A549 (cell line): ENCODE measurements around the gene ABLIM1. TPM values are rescaled to one million over a fixed set of nuclear protein-coding genes. Genes with fewer than 3 reads are reported as not detected.

Experiments used
- ATAC-seq, 2 experiments: fragments of 200-7000 bp in 1 of 2; fragments of >200 bp in 1 of 2; cut with Nextera tagmentation in 1 of 2; cut with Tn5 transposase in 1 of 2; 3 replicates each; pipeline versions ENCODE4 v1.8.0 to v1.9.1; 2018 to 2020; ENCODE audit warnings: mild to moderate bottlenecking in 1 of 2, moderate library complexity in 1 of 2
- CTCF ChIA-PET: fragments of 300-600 bp; sonication (Branson Sonifier 250); formaldehyde crosslinking; extraction: SDS; loops from one replicate; lab custom pipeline; 2021; ENCODE audit warnings: antibody characterized with exemption, inconsistent platforms; lab: Yijun Ruan, JAX
- POLR2A ChIA-PET: fragments of 350-600 bp; formaldehyde crosslinking; extraction: SDS; loops from one replicate; lab custom pipeline; 2021; ENCODE audit warnings: antibody characterized with exemption, inconsistent platforms; lab: Yijun Ruan, JAX
- DNase-seq, 2 experiments: peaks; one replicate each; pipeline versions ENCODE4 v3.0.0 to v3.0.0-alpha.2; 2011 to 2016; ENCODE audit warnings: low read depth in 1 of 2, low spot score in 1 of 2
- FAIRE-seq: peaks from 2 replicates; lab custom pipeline; 2011; peaks lifted over from hg19 to GRCh38; lab: Jason Lieb, UNC
- H3K27ac ChIP-seq, 2 experiments: fragments of >200 bp; sonication (Bioruptor Twin); formaldehyde crosslinking; 3 replicates each; pipeline ENCODE4 v1.5.1; 2016 to 2017
- H3K4me1 ChIP-seq: fragments of >200 bp; sonication (Bioruptor Twin); formaldehyde crosslinking; 3 replicates; pipeline ENCODE4 v1.6.1; 2016
- H3K4me2 ChIP-seq: fragments of >200 bp; sonication (Bioruptor Twin); formaldehyde crosslinking; 3 replicates; pipeline ENCODE4 v1.6.1; 2016
- H3K4me3 ChIP-seq: fragments of >200 bp; sonication (Bioruptor Twin); formaldehyde crosslinking; 3 replicates; pipeline ENCODE4 v1.5.1; 2016
- H3K9me3 ChIP-seq: fragments of >200 bp; sonication (Bioruptor Twin); formaldehyde crosslinking; 3 replicates; pipeline ENCODE4 v1.6.1; 2016
- ATOH8 ChIP-seq: fragments of 250-450 bp; sonication (Bioruptor Pico); IDR thresholded peaks from 2 replicates; pipeline ENCODE4 v1.5.0; 2020; ENCODE audit warnings: low read depth, mild to moderate bottlenecking, moderate library complexity
- CBX8 ChIP-seq: fragments of 200-600 bp; sonication (generic); IDR thresholded peaks from 2 replicates; pipeline ENCODE4 v1.6.1; 2016
- FOSL2 ChIP-seq, 2 experiments: fragments of 450-650 bp in 1 of 2; fragments of >200 bp in 1 of 2; sonication (Bioruptor Twin) in 1 of 2; formaldehyde crosslinking; IDR thresholded peaks; 2 replicates each; pipeline versions ENCODE4 v1.5.0 to v1.6.1; 2016 to 2020; ENCODE audit warnings: mild to moderate bottlenecking in 1 of 2, moderate library complexity in 1 of 2
- GATA3 ChIP-seq: IDR thresholded peaks from 2 replicates; pipeline ENCODE4 v1.6.1; 2012; ENCODE audit warnings: borderline replicate concordance
- HDAC2 ChIP-seq: fragments of 200-600 bp; sonication (generic); IDR thresholded peaks from 2 replicates; pipeline ENCODE4 v1.6.1; 2016
- KDM1A ChIP-seq: fragments of 200-600 bp; sonication (generic); IDR thresholded peaks from 2 replicates; pipeline ENCODE4 v1.6.1; 2016; ENCODE audit warnings: low read depth, mild to moderate bottlenecking
- MAZ ChIP-seq: fragments of 150-350 bp; IDR thresholded peaks from 2 replicates; pipeline ENCODE4 v1.6.1; 2014; ENCODE audit warnings: antibody characterized with exemption, low read depth, low read length, borderline replicate concordance
- MYC ChIP-seq: IDR thresholded peaks from 2 replicates; pipeline ENCODE4 v1.6.1; 2012; ENCODE audit warnings: mild to moderate bottlenecking, inconsistent platforms, low read length, improper control_type of control experiment, borderline replicate concordance
- NFE2L2 ChIP-seq: fragments of 150-350 bp; conservative IDR thresholded peaks from 2 replicates; pipeline ENCODE4 v1.6.1; 2014; ENCODE audit warnings: low read length
- PBX3 ChIP-seq: IDR thresholded peaks from 2 replicates; pipeline ENCODE4 v1.6.1; 2012
- POLR2AphosphoS2 ChIP-seq: conservative IDR thresholded peaks from 2 replicates; pipeline ENCODE4 v1.6.1; 2012; ENCODE audit warnings: low read length, improper control_type of control experiment, inconsistent platforms
- RARB ChIP-seq: fragments of 250-450 bp; sonication (Bioruptor Pico); IDR thresholded peaks from 2 replicates; pipeline ENCODE4 v1.8.0; 2021; ENCODE audit warnings: mild to moderate bottlenecking, moderate library complexity
- REST ChIP-seq: fragments of 200-600 bp; sonication (generic); IDR thresholded peaks from 2 replicates; pipeline ENCODE4 v1.6.1; 2016; ENCODE audit warnings: antibody characterized with exemption, mild to moderate bottlenecking, moderate library complexity
- RFX5 ChIP-seq: fragments of 450-650 bp; IDR thresholded peaks from 2 replicates; pipeline ENCODE4 v1.7.1; 2014; ENCODE audit warnings: antibody characterized with exemption, mild to moderate bottlenecking, moderate library complexity
- TFCP2L1 ChIP-seq: fragments of 250-450 bp; sonication (Bioruptor Pico); IDR thresholded peaks from 2 replicates; pipeline ENCODE4 v1.5.0; 2021; ENCODE audit warnings: mild to moderate bottlenecking
- USF2 ChIP-seq: fragments of 450-650 bp; IDR thresholded peaks from 2 replicates; pipeline ENCODE4 v1.6.1; 2014; ENCODE audit warnings: antibody characterized with exemption
- ZNF302 ChIP-seq: fragments of 250-450 bp; sonication (Bioruptor Pico); IDR thresholded peaks from 2 replicates; pipeline ENCODE4 v1.9.0; 2021; ENCODE audit warnings: inconsistent platforms, mild to moderate bottlenecking, moderate library complexity
- WGBS: methylation state at CpG from one replicate; pipeline ENCODE4 v1.1.6; 2017; ENCODE audit errors: missing lambda C conversion rate; 5-methylcytosine and 5-hydroxymethylcytosine counted together
- polyA plus RNA-seq, 4 experiments: library from polyadenylated mRNA; depleted of rRNA in 3 of 4; stranded (reverse); fragments of >200 nt; fragmentation: RNase III in 1 of 4; extraction: RNeasy Plus Mini Kit Qiagen cat#74134 plus additional on column Dnase treatment in 1 of 4; gene quantifications; 2 replicates in 3 of 4; 3 replicates in 1 of 4; pipeline ENCODE4 v1.2.3, GENCODE V29; 2011 to 2017

Gene ABLIM1
- polyA plus RNA-seq, 2 of the 4 experiments (the other 2 are of a cell fraction): 21.4 to 70.2 TPM

GRCh38 chr10:114669648-114670047 is 11.6 kb upstream of the ABLIM1 start:
- FAIRE-seq (no peak), DNase-seq (no peak), ATAC-seq (no peak)
- H3K4me1 ChIP-seq: peaks cover 12% of the 10 kb centered on the region
- CTCF ChIA-PET: interaction anchor here (2.0 kb wide), 1 partner anchor 12 kb away, joined by 7 read pairs; no protein-coding TSS in a partner anchor
- 90% methylated on average over 3 of the region's 3 CpGs for WGBS
- H3K4me2 ChIP-seq: no peak overlapping the region
- POLR2A ChIA-PET: no interaction called here
- H3K27ac ChIP-seq: no peak overlapping the region
- H3K9me3 ChIP-seq: no peaks in the 10 kb centered on the region
- H3K4me3 ChIP-seq: no peak overlapping the region
- TF ChIP-seq GATA3: no peak
- no peak for TF ChIP-seq MYC

- Histone ChIP-seq H3K4me1 (peaks cover 12% of the 10 kb centered on the region), H3K4me3 (no peak overlapping the region), H3K9me3 (no peaks in the 10 kb centered on the region), H3K27ac (no peak overlapping the region), H3K4me2 (no peak overlapping the region)
- DNase-seq (no peak), ATAC-seq (no peak), FAIRE-seq (no peak)
- 79% methylated on average over 6 of the region's 6 CpGs for WGBS
- ChIA-PET POLR2A (interaction anchor here (1.1 kb wide), 1 partner anchor 17 kb away, joined by 3 read pairs; no protein-coding TSS in a partner anchor), CTCF (interaction anchor here (0.7 to 2.0 kb wide), 3 partner anchors 13 to 153 kb away, joined by 3 to 7 read pairs (median 3); partner anchors contain the start of gene FHIP2A)
- TF ChIP-seq PBX3: no peak
- TF ChIP-seq RFX5: no peak
- TF ChIP-seq RARB: no peak
- TF ChIP-seq REST: no peak
- no peak for TF ChIP-seq CBX8
- no peak for TF ChIP-seq NFE2L2
- TF ChIP-seq POLR2AphosphoS2: no peak
- TF ChIP-seq ZNF302 (CRISPR knock-in tag): no peak
- no peak for TF ChIP-seq KDM1A
- TF ChIP-seq HDAC2: no peak
- TF ChIP-seq TFCP2L1 (CRISPR knock-in tag): no peak
- TF ChIP-seq FOSL2 (IDR thresholded peaks at IDR 0.05): no peak
- no peak for TF ChIP-seq FOSL2 (CRISPR knock-in tag; IDR thresholded peaks at IDR 0.05)
- TF ChIP-seq MAZ: no peak
- no peak for TF ChIP-seq MYC
- TF ChIP-seq ATOH8 (CRISPR knock-in tag): no peak
- no peak for TF ChIP-seq USF2
Measured at GRCh38 chr10:114668375-114669080, 10.5 kb upstream of the ABLIM1 start.
